CD8-positive, alpha-beta memory T cell (primary cell): Measurements from ENCODE around the gene ATP6V0C. TPM values are rescaled to one million over a fixed set of nuclear protein-coding genes. Genes with fewer than 3 reads are reported as not detected.
A peak's percentile ranks its signal among the peaks of the same experiment; 100 is the strongest.
"Not testable (repeated sequence)": the region's sequence is repeated elsewhere in the genome, so short reads cannot be mapped to it uniquely, and the experiment has no call there.

Experiments used
- CTCF ChIA-PET: fragments of 350-600 bp; sonication (Branson Sonifier 250); formaldehyde crosslinking; loops from one replicate; lab custom pipeline; 2021; ENCODE audit warnings: antibody characterized with exemption; lab: Charles Lee
- POLR2A ChIA-PET: fragments of 350-600 bp; sonication (Branson Sonifier 250); formaldehyde crosslinking; loops from one replicate; lab custom pipeline; 2021; ENCODE audit warnings: antibody characterized with exemption; lab: Charles Lee
- DNase-seq, 5 donors: peaks; one replicate each; pipeline versions ENCODE4 v3.0.0 to v3.0.0-alpha.2; 2020 to 2022; ENCODE audit warnings: mixed read lengths in 1 of 5
- H3K27ac ChIP-seq: one replicate; pipeline ENCODE4 v1.7.0; 2013; ENCODE audit warnings: low read depth, mild to moderate bottlenecking, low read length, moderate library complexity
- H3K27me3 ChIP-seq: 2 replicates; pipeline ENCODE4 v1.7.0; 2013; ENCODE audit warnings: low read length, mild to moderate bottlenecking; ENCODE audit not compliant: insufficient read depth, poor library complexity, severe bottlenecking
- H3K36me3 ChIP-seq: 2 replicates; pipeline ENCODE4 v1.7.0; 2013; ENCODE audit warnings: mild to moderate bottlenecking, low read length, moderate library complexity; ENCODE audit not compliant: insufficient read depth
- H3K4me1 ChIP-seq: 2 replicates; pipeline ENCODE4 v1.7.0; 2013; ENCODE audit warnings: mild to moderate bottlenecking, low read length, moderate library complexity; ENCODE audit not compliant: insufficient read depth
- H3K4me3 ChIP-seq: 2 replicates; pipeline ENCODE4 v1.7.0; 2013; ENCODE audit warnings: mild to moderate bottlenecking, low read length
- H3K9me3 ChIP-seq: 2 replicates; pipeline ENCODE4 v1.7.0; 2013; ENCODE audit warnings: mild to moderate bottlenecking, low read length
- H3K27ac Mint-ChIP-seq, 8 donors: one replicate each; pipeline ENCODE4 v1.8.0; 2020 to 2021; ENCODE audit warnings: mixed read lengths in 8 of 8, mild to moderate bottlenecking in 6 of 8, inconsistent platforms in 3 of 8, moderate library complexity in 3 of 8
- H3K27me3 Mint-ChIP-seq, 2 donors: one replicate each; pipeline ENCODE4 v1.8.0; 2020 to 2021; ENCODE audit warnings: mixed read lengths in 2 of 2, mild to moderate bottlenecking in 1 of 2, moderate library complexity in 1 of 2
- H3K36me3 Mint-ChIP-seq, 3 donors: one replicate each; pipeline ENCODE4 v1.8.0; 2020 to 2021; ENCODE audit warnings: mixed read lengths in 3 of 3, inconsistent platforms in 1 of 3, mild to moderate bottlenecking in 1 of 3
- H3K4me1 Mint-ChIP-seq, 3 donors: one replicate each; pipeline ENCODE4 v1.8.0; 2020 to 2021; ENCODE audit warnings: mixed read lengths in 3 of 3, inconsistent platforms in 1 of 3, mild to moderate bottlenecking in 1 of 3
- H3K4me3 Mint-ChIP-seq, 7 donors: one replicate each; pipeline ENCODE4 v1.8.0; 2020 to 2021; ENCODE audit warnings: mixed read lengths in 7 of 7, mild to moderate bottlenecking in 6 of 7, moderate library complexity in 4 of 7, inconsistent platforms in 2 of 7
- H3K9me3 Mint-ChIP-seq, 5 donors: one replicate each; pipeline ENCODE4 v1.8.0; 2020 to 2022; ENCODE audit warnings: mixed read lengths in 5 of 5, mild to moderate bottlenecking in 3 of 5, moderate library complexity in 2 of 5, inconsistent platforms in 1 of 5
- polyA plus RNA-seq: library from polyadenylated mRNA; unstranded; fragments of 300-500 nt; fragmentation: Illumina TruSeq; gene quantifications from one replicate; pipeline ENCODE4 v1.2.3, GENCODE V29; 2021
- total RNA-seq, 2 experiments: library from RNA; stranded (reverse); gene quantifications; one replicate each; pipeline ENCODE4 v1.2.3, GENCODE V29; 2021

The ATP6V0C gene
- total and polyA plus RNA-seq, 3 experiments from 2014 or later: 101 to 157 (median 154) TPM

DNA sequence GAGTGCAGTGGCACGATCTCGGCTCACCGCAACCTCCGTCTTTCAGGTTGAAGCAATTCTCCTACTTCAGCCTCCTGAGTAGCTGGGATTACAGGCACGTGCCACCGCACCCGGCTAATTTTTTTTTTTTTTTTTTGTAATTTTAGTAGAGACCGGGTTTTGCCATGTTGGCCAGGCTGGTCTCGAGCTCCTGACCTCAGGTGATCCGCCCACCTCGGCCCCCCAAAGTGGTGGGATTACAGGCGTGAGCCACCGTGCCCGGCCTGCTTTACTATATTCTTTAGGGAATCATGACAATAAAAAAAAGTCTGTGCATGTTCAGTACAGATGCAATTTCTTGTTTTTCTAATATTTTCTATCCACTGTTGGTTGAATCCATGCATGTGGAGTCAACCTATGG is 30.0 kb downstream of the ATP6V0C start:
- peaks cover 22% of the 10 kb centered on the region for H3K4me1 ChIP-seq
- H3K4me3 Mint-ChIP-seq, H3K9me3 ChIP-seq, CTCF ChIA-PET, H3K36me3 ChIP-seq, DNase-seq, H3K27me3 ChIP-seq, POLR2A ChIA-PET, H3K27ac ChIP-seq, H3K4me3 ChIP-seq, H3K27me3 Mint-ChIP-seq, H3K27ac Mint-ChIP-seq, H3K9me3 Mint-ChIP-seq: not testable (repeated sequence)
- Mint-ChIP-seq H3K36me3 (peaks cover 0 to 25% (median 2%) of the 10 kb centered on the region in 3 donors), H3K4me1 (peaks cover 35 to 55% (median 37%) of the 10 kb centered on the region in 3 donors)

DNA sequence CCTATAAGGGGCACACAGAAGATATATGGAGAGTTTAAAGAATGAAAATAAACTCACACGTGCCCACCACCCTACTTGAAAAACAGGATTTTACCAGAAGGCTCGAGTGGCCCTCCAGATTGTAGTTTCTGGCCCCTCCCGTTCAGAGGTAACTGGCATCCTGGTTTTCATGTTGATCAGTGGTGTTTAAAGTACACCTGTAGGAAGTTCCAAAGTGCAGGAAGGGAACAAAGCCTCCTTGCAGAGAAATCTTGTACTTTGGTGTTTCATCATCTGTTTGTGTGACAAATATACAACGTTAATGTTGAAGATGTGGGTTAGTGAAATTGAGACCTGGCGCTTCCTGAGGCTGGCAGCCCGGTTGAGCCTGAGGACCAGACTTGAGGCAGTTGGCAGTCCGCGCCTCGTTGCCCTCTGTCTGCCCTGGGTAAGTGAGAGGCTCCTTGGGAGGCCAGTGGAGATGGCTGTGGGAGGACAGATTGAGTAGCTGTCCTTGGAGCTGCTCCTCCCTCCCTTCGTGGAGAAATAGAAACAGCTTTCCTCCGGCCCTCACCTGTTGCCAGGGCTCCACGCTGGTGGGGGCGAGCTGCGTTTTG is 36.6 kb downstream of the ATP6V0C start:
- H3K4me3 Mint-ChIP-seq, CTCF ChIA-PET: not testable (repeated sequence)

GRCh38 chr16:2551420-2551889 is 37.7 kb downstream of the ATP6V0C start:
- H3K27ac ChIP-seq, H3K27me3 ChIP-seq, H3K4me1 Mint-ChIP-seq, H3K4me1 ChIP-seq, H3K9me3 ChIP-seq, POLR2A ChIA-PET, H3K27me3 Mint-ChIP-seq, H3K4me3 Mint-ChIP-seq, H3K36me3 Mint-ChIP-seq, DNase-seq, H3K27ac Mint-ChIP-seq, H3K36me3 ChIP-seq, CTCF ChIA-PET, H3K4me3 ChIP-seq, H3K9me3 Mint-ChIP-seq: not testable (repeated sequence)

More for the DNA sequence above, 36.6 kb downstream of the ATP6V0C start:
- H3K4me1 ChIP-seq, H3K27ac Mint-ChIP-seq, DNase-seq, H3K9me3 Mint-ChIP-seq, H3K27me3 ChIP-seq, H3K36me3 Mint-ChIP-seq, H3K27me3 Mint-ChIP-seq, H3K27ac ChIP-seq, H3K9me3 ChIP-seq, POLR2A ChIA-PET, H3K4me3 ChIP-seq, H3K36me3 ChIP-seq: not testable (repeated sequence)
- peaks cover 0 to 10% (median 0%) of the 10 kb centered on the region in 3 donors for H3K4me1 Mint-ChIP-seq

GRCh38 chr16:2554709-2555425 is 41.1 kb downstream of the ATP6V0C start:
- H3K4me1 ChIP-seq, CTCF ChIA-PET, H3K27ac Mint-ChIP-seq, H3K36me3 ChIP-seq, H3K36me3 Mint-ChIP-seq, H3K27me3 Mint-ChIP-seq, DNase-seq, H3K9me3 ChIP-seq, H3K4me1 Mint-ChIP-seq, H3K4me3 ChIP-seq, H3K9me3 Mint-ChIP-seq, POLR2A ChIA-PET, H3K27me3 ChIP-seq, H3K4me3 Mint-ChIP-seq, H3K27ac ChIP-seq: not testable (repeated sequence)

DNA sequence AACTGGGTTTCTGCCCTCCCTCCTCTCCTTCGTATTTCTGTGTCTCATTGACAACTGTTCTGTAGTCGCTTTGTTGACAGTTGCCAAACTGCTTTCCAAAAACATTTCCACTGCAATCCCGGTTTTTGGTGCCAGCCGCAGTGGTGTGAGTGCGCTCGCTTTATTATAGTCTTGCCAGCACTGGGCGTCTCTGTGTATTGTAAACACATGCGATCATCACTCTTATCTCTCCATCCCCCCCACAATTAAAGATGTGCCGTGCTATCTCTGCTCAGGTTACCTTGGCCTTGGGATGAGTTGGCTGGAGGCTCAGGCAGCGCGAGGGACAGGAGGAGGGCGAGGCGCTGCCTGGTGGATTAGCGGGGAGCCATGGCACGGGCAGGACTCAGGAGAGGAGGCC is 43.4 kb downstream of the ATP6V0C start:
- peak in 1 of 5 donors; percentile 11 for DNase-seq
- H3K27ac ChIP-seq, H3K4me3 ChIP-seq, H3K4me3 Mint-ChIP-seq, H3K9me3 ChIP-seq, H3K36me3 Mint-ChIP-seq, H3K27ac Mint-ChIP-seq, H3K36me3 ChIP-seq, H3K9me3 Mint-ChIP-seq, CTCF ChIA-PET, H3K4me1 Mint-ChIP-seq, H3K4me1 ChIP-seq, H3K27me3 Mint-ChIP-seq, POLR2A ChIA-PET, H3K27me3 ChIP-seq: not testable (repeated sequence)

- H3K9me3 ChIP-seq, H3K27ac ChIP-seq, H3K27ac Mint-ChIP-seq, H3K4me3 ChIP-seq, POLR2A ChIA-PET, H3K4me3 Mint-ChIP-seq, H3K9me3 Mint-ChIP-seq, CTCF ChIA-PET, H3K4me1 Mint-ChIP-seq, H3K36me3 ChIP-seq, H3K36me3 Mint-ChIP-seq, H3K27me3 Mint-ChIP-seq, H3K27me3 ChIP-seq, H3K4me1 ChIP-seq, DNase-seq: not testable (repeated sequence)
These were observed 46.5 kb downstream of the ATP6V0C start for GRCh38 chr16:2560131-2560797.

- H3K27me3 Mint-ChIP-seq, H3K4me1 Mint-ChIP-seq, H3K36me3 ChIP-seq, H3K4me3 Mint-ChIP-seq, H3K4me3 ChIP-seq, H3K27me3 ChIP-seq, CTCF ChIA-PET, H3K36me3 Mint-ChIP-seq, H3K9me3 Mint-ChIP-seq, H3K4me1 ChIP-seq, POLR2A ChIA-PET, H3K27ac Mint-ChIP-seq, H3K9me3 ChIP-seq, H3K27ac ChIP-seq: not testable (repeated sequence)
- peak; percentile 35 to 80 (median 49) for DNase-seq
These were observed 47.0 kb downstream of the ATP6V0C start for GRCh38 chr16:2560798-2561133.

GRCh38 chr16:2567506-2567905 is 53.8 kb downstream of the ATP6V0C start:
- H3K4me1 ChIP-seq, DNase-seq, H3K27ac Mint-ChIP-seq, H3K9me3 ChIP-seq, H3K9me3 Mint-ChIP-seq, H3K27ac ChIP-seq, H3K4me3 Mint-ChIP-seq, H3K27me3 ChIP-seq, H3K4me3 ChIP-seq, POLR2A ChIA-PET, H3K27me3 Mint-ChIP-seq, H3K36me3 ChIP-seq, H3K36me3 Mint-ChIP-seq, CTCF ChIA-PET, H3K4me1 Mint-ChIP-seq: not testable (repeated sequence)
